Ishikawa (cell line): ENCODE results near the gene FGF14.

Experiments used
- EGR1 ChIP-seq: IDR thresholded peaks from 2 replicates; pipeline ENCODE4 v1.6.1; 2012
- EP300 ChIP-seq: IDR thresholded peaks from 2 replicates; pipeline ENCODE4 v1.6.1; 2012; ENCODE audit warnings: borderline replicate concordance
- MAX ChIP-seq: IDR thresholded peaks from 2 replicates; pipeline ENCODE4 v1.6.1; 2012
- RAD21 ChIP-seq: IDR thresholded peaks from 2 replicates; pipeline ENCODE4 v1.6.1; 2012; ENCODE audit warnings: low read depth
- REST ChIP-seq: IDR thresholded peaks from 2 replicates; pipeline ENCODE4 v1.6.1; 2012; ENCODE audit warnings: low read depth, mild to moderate bottlenecking
- TCF12 ChIP-seq: IDR thresholded peaks from 2 replicates; pipeline ENCODE4 v1.6.1; 2012; ENCODE audit warnings: low read depth
- YY1 ChIP-seq: IDR thresholded peaks from 2 replicates; pipeline ENCODE4 v1.6.1; 2012; ENCODE audit warnings: low read depth

GRCh38 chr13:102310691-102311418 lies 91.0 kb downstream of the FGF14 start:
- TF ChIP-seq RAD21 (no peak), EP300 (no peak), REST (no peak), YY1 (no peak), EGR1 (no peak), TCF12 (no peak), MAX (no peak)
